Activated CD4-positive, alpha-beta T cell treated with anti-CD3 and anti-CD28 coated beads for 1 hour (primary cell): ENCODE measurements around the gene ARHGAP27.
"Not testable (repeated sequence)": the region's sequence is repeated elsewhere in the genome, so short reads cannot be mapped to it uniquely, and the experiment has no call there.

Source experiments
- DNase-seq: peaks from one replicate; pipeline ENCODE4 v3.0.0-alpha.2; 2020

The ARHGAP27 gene, protein sequence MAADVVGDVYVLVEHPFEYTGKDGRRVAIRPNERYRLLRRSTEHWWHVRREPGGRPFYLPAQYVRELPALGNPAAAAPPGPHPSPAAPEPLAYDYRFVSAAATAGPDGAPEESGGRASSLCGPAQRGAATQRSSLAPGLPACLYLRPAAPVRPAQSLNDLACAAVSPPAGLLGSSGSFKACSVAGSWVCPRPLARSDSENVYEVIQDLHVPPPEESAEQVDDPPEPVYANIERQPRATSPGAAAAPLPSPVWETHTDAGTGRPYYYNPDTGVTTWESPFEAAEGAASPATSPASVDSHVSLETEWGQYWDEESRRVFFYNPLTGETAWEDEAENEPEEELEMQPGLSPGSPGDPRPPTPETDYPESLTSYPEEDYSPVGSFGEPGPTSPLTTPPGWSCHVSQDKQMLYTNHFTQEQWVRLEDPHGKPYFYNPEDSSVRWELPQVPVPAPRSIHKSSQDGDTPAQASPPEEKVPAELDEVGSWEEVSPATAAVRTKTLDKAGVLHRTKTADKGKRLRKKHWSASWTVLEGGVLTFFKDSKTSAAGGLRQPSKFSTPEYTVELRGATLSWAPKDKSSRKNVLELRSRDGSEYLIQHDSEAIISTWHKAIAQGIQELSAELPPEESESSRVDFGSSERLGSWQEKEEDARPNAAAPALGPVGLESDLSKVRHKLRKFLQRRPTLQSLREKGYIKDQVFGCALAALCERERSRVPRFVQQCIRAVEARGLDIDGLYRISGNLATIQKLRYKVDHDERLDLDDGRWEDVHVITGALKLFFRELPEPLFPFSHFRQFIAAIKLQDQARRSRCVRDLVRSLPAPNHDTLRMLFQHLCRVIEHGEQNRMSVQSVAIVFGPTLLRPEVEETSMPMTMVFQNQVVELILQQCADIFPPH

DNA sequence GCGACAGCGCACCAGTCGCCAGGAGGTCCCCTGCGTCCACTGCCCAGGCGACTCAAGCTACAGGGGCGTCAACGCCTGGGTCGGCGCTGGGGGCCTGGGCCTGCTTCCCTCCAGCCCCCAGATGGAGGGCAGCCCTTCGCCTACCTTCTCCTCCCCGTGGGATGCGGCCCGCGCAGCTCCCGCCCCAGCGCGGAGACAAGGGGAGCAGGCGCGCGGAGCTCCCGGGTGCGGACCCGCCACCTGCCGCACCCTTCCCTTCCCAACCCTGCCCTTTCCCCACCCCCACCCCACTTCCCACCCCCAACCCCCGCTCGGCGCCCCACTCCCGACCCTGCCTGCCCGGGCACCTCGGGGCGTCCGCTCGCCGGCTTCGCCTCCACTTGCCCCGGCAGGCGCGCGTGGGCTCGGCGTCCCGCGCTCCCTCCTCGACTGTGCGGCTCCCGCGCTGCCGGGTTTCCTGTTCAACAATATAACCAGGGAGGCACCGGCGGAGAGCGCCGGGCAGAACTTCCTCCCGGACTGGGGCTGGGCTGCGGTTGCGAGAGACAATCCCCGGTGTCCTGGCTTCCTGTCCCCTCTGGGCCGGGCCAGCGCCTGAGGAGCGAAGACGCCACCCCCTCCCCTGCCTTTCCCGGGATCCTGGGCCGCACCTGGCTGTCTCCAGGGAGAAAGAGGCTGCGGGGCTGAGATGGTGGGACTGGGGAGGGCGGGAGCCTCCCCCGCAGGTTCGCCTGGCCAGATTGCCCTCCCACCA is at the start of gene ARHGAP27:
TSS of gene ARHGAP27 (minus strand) at position 466 of the 754 bp plus-strand sequence. CDS start 2,591 bp downstream, outside the sequence.
- no peak for DNase-seq

DNA sequence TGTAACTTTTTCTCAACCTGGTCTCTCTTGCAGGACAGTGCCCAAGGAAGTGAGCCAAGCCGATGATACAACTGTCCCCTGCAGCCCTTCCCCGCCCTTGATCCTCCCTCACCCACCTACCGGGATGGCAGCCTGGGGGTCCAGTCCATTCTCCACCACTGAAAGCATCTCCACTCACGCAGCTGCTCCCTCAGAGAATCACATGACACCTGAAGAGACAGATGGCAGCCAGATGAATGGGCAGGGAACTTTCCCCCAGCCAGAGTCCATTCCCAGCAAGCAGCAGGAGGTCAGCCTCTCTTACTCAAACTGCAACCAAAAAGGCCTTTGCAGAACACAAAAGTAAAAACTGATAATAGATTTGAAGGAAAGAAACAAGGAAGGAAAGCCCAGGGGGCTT is 49.6 kb upstream of the ARHGAP27 start:
- not testable (repeated sequence) for DNase-seq

DNA sequence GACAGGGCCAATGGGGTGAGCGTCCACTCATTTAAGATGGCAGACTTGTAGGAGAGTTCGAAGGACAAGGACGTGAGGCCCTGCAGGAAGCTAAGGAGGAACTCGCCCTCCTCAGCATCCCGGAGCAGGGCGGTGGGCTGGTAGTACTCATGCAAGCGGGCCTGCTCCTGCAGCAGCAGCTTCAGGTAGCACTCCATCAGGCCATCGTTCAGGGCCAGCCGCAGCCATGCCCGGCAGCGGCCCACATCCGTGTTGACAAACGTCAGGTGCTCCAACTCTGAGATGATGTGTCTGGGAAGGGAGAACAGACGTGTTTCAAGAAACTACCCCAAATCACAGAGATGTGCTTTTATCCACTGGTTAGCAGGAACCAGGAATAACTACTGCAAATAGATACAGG is 42.8 kb upstream of the ARHGAP27 start:
- not testable (repeated sequence) for DNase-seq

DNA sequence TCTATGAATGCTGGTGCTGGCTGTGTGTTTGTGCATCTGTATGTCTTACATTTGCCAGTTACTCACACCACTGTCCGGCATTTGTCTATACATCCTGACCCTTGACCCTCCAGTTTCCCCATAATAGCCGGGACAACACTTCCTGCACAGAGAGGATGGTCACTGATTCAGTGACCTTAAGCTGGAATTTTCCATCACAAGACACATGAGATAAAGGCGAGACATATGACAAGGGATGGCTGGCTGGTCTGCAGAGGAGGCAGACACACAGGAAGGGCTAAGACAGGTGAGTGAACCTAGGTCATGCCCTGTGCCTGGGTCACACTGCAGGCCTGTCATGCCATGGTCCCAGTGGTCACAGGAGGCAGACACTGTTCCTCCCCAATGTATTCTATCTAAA is 39.6 kb upstream of the ARHGAP27 start:
- not testable (repeated sequence) for DNase-seq

DNA sequence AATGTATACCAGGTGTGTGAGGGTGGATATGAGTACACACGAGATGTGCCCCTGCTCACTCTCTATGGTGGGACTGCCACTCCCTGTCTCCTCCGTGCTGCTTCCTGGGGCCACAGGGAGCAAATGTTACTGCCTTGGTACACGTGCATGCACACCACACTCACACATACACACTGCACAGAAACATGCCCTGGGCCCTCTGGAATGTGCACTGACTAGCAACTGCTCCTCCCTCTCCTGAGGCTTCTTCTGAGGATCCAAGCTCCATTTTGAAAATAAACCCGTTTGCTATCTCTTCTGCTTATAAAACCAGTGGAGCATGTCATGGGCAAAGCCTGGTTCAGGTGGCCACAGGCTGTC is 36.5 kb upstream of the ARHGAP27 start:
- DNase-seq, result not testable (repeated sequence)

DNA sequence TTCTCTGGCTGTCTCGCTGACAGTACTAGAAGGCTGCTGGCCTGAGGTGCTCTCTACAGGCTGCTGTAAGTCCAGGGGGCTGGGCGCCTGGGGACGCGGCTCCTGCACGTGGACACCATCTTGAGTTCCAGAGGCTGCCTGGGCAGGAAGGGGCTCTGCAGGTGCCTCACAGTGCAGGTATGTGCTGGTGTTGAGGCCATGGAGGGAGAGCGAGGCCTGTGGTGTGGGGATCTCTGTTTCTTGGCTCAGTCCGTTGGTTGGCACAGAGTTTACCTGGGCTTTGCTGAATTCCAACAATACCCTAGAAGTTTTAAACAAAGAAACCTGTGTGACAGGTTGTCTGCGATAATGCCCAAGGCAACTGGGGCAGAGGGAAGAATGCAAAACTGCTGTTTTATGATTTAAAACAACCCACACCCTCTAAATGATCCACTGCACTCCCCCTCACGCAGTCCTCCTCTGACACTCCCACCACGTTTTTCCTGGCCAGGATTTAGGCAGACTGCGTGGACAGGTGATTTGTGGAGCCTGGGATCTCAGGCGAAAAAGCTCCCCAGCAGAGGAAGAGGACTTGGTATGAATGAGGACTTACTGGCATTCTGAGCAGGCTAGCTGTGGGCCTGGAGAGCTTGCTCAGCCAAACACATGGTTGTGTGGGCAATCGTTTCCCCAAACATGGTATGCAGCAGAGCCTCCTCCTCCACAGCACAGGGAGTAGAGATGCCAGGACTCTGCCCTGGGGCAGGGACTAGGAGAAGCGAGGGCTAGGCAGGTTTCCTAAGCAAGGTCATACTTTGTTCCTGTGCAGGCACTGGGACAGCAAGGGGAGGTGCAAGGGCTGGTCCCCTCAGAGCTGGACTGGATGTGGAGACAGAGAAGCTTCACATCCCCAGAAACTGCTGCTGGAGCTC is 35.9 kb upstream of the ARHGAP27 start:
- DNase-seq, result not testable (repeated sequence)

DNA sequence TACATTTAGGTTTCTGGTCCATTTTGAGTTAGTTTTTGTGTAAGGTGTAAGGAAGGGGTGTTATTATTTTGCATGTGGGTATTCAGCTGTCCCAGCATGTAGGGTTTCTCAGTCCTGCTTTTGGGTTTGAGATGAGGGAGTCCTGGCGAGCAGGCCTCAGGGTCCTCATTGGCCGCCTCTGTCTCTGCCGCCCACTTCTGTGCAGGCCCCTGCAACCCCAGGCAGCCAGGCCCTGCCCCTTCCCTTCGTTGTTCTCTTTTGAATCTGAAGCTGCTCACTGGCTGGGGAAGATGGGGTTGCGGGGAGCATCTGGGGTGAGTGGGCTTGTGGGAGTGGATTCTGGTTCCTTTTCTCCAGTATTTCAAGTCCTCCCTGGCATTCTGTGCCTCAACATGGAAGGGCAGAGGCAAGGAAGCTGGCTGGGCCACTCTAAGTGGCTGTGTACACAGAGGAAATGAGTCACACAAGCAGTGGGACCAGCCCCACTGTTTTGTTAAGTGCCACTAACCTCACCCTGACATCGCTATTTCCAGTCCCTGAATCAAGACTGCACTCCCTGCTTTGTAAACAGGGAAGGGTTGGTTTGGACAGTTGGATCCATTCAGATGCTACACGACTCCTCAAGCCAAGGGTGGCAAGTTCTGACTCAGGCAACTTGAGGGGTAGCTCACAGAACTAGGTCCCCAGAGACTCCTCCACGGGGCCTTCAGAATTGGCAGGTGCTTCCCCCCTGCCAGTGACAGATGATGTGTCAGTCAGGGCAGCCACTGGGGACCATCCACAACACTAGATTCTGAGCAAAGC is 29.1 kb upstream of the ARHGAP27 start:
- not testable (repeated sequence) for DNase-seq

DNA sequence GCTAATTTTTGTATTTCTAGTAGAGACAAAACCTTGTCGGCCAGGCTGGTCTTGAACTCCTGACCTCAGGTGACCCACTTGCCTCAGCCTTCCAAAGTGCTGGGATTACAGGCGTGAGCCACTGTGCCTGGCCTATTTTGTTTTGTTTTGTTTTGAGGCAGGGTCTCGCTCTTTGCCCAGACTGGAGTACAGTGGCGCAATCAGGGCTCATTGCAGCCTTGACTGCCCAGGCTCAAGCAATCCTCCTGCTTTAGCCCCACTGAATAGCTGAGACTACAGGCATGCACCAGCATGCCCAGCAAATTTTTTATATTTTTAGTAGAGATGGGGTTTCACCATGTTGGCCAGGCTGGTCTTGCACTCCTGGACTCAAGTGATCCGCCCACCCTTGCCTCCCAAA is 27.8 kb upstream of the ARHGAP27 start:
- not testable (repeated sequence) for DNase-seq

DNA sequence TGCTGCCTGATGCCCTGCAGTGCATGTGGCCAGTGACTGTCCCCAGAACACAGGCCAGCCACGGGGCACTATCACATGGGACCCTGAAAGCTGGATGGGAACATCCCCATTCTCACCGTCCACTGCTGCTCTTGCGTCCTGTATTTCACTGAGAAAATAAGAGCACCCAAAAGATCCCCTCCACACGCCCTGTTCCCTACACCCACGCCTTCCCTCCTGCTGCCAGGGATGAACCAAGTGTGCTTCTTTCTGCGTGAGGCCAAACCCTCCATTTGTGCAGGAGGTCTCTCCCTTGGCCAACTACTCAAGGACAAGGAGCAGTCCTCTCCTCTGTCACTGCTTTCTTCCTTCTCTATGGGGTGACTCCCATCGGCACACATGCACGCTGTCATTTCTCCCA is 21.7 kb upstream of the ARHGAP27 start:
- DNase-seq, result not testable (repeated sequence)

DNA sequence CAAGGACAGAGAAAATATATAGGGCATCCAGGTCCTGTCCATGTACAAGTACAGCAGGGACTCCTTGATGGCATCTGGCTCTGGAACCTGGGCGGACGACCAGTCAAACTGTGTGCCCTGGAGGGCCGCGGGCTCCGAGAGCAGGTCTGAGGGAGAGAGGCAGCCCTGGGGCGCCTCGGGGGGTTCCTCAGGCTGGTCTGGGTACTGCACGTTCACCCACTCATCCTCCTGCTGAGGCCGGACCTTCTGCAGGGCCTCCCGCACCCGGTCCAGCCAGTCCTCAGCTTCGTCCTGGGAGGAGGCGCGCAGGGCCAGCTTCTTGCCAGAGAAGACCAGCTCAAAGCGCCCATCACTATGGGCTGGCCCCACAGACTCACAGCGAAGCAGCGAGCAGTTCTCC is 21.1 kb upstream of the ARHGAP27 start:
- DNase-seq, result not testable (repeated sequence)

DNA sequence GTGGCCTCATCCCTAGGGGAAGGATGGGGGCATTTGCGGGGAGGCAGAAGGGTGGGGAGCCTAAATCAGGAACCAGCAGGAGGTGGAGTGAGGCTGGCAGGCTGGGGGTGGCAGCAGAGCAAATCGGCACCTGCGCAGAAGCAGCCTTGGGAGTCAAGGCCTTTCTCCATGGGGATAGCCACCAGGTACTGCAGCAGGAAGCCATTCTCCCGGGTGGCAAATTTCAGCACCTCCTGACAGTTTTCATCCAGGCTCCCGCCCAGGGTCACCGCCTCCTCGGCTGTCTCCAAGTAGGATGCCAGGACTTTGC is 20.5 kb upstream of the ARHGAP27 start:
- DNase-seq, result not testable (repeated sequence)

DNA sequence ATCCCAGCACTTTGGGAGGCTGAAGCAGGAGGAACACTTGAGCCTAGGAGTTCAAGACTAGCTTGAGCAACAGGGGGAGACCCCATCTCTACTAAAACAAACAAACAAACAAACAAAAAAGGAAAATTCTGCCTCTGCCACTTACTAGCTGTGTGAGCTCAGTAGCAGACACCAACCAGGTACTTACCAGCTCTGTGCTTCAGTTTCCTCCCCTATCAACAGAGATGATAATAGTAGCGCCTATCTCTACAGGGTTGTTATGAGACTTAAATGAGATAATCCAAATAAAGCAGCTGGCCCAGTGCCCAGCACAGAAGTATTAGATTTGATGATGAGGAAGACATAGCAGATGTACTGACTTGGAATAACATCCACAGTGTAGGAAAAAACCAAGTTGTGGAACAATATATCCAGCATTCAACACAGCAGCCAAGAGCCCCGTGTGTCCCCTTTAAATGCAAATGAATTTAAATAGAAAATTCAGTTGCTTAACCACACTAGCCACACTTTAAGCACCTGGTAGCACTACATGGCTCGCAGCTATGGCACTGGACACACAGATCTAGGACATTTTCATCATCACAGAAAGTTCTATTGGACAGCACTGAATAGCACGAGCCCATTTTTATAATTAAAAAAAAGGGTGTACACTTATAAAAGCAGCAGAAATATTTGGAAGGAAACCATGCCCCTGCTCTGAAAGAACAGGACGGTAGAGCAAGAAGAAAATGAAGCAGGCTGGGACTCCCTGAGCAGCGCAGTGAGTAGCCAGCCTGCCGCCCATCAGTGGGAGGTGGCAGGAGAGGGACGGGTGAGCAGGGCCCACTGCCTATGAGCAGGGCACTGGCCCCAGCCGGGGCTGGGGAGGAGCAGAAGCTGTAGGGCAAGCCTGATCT is 19.9 kb upstream of the ARHGAP27 start:
- DNase-seq, result not testable (repeated sequence)

DNA sequence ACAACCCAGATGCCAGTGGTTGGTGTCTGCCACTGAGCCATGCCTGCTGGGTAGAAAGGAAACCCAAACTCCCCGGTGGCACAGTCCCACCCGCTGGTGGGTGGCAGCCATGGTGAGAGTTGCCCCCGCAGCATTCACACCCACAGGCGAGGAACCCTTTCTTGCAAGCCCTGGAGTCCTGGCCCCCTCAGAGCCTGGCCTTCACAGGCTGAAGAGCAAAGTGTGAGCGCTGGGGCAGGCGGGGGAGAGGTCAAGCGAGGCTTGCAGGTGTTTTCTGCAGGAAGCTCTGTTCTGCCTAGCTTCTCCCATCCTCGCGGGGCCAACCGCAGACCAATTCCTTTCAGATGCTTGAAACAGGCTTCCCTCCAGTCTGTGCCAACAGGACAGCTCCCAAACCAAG is 19.0 kb upstream of the ARHGAP27 start:
- not testable (repeated sequence) for DNase-seq

DNA sequence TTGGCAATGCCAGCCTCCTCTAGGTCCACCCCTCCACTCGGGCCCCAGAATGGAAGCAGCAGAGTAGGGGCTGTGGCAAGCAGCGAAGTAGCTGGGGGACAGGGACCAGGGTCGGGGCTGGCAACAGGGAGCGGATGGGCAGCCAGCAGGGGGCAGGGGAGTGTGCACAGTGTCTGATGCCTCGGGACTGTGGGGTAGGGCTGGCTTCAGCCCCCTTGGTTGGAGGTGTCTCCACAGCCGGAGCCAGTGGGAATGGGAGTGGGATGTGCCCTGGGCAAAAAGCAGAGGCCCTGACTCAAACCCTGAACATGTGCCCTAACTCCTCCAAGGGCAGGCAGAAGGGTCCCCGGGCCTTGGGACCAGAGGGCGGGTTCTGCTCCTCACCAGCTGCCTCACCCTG is 18.5 kb upstream of the ARHGAP27 start:
- DNase-seq, result no peak

DNA sequence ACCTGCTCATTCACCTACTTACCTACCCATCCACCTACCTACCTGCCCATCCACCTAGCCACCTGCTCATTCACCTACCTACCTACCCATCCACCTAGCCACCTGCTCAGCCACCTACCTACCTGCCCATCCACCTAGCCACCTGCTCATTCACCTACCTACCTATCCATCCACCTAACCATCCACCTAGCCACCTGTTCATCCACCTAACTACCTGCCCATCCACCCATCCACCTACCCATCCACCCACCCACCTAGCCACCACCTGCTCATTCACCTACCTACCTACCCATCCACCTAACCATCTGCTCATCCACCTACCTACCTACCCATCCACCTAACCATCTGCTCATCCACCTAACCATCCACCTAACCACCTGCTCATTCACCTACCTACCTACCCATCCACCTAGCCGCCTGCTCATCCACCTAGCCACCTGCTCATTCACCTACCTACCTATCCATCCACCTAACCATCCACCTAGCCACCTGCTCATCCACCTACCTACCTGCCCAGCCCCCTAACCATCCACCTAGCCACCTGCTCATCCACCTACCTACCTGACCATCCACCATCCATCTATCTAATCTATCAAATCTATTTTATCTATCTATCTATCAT is 17.1 kb upstream of the ARHGAP27 start:
- not testable (repeated sequence) for DNase-seq

DNA sequence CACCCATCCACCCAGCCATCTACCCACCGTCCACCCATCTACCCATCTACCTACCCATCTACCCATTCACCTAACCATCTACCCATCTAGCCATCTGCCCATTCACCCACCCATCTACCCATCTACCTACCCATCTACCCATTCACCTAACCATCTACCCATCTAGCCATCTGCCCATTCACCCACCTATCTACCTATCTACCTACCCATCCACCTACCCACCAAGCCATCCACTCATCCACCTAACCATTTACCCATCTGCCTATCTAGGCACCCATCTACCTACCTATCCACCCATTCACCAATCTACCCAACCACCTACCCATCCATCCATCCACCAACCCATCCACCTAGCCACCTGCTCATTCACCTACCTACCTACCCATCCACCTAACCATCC is 16.6 kb upstream of the ARHGAP27 start:
- not testable (repeated sequence) for DNase-seq

DNA sequence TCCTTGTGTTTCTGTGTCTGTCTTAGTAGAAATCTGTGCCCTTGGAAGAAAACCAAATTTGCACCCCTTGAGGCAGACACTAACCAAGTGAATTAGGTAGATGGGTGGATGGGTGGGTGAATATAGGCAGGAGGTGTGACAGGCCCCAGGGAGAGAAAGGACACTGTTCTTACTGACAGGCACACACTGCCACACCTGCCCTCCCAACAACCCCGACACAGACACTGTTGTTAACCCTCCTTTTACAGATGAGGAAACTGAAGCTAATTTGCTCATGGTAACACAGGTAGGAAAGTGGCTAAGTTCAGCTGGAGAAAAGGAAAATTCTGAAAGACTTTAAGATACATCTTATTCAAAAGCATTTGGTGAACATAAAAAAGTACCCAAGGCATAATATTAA is 15.8 kb upstream of the ARHGAP27 start:
- not testable (repeated sequence) for DNase-seq

DNA sequence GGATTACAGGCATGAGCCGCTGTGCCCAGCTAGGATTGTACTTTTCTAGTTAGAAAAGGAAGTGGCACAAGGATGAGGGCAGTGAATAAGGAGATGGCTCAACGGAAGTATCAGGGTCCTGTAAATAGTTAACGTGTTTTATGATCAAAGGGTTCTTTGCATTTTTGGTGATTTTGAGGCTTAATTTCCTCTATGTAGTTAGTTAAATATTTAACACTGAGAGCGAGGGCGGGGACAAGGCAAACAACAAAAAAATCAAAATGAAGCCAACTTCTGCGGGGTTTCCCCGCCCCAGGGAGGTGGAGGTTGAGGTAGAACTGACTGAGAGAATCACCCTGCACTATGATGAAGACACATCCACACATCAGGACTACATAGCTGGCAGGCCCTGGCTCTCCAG is 15.4 kb upstream of the ARHGAP27 start:
- not testable (repeated sequence) for DNase-seq

DNA sequence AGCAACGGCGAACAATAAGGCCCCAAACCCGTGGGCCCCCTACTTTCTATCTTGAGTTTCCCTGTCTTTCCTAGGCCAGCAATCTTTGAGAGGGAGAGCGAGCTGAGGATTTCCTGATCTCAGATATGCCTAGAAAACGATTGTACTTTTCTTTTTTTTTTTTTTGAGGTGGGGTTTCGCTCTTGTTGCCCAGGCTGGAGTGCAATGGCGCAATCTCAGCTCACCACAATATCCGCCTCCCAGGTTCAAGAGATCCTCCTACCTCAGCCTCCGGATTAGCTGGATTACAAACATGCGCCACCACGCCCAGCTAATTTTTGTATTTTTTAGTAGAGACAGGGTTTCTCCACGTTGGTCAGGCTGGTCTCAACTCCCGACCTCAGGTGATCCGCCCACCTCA is 15.0 kb upstream of the ARHGAP27 start:
- not testable (repeated sequence) for DNase-seq
